ENCODE results near the gene TMEM42. TPM values are rescaled to one million over a fixed set of nuclear protein-coding genes. Genes with fewer than 3 reads are reported as not detected.

TMEM42 gene
- total and polyA plus RNA-seq, 4 donors: 7.9 to 19.1 (median 12.4) TPM

DNA sequence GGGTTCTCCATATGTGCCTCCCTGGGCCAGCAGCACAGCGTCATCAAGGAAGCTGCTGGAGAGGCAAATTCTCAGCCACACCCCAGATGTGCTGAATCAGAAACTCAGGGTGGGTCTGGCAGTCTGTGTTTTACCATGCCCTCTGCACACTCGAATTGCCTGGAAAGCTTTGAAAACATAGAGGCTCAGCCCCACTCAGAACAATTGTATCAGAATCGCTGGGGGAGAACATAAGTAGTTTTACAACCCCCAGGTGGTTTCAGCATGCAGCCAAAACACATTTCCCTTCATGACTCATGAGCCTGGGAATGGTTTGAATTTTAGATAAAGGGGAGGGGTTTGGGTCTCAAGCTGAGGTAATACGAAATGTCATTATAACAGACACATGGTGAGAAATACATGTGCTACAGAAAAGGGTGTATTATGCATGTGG lies 22.3 kb downstream of the TMEM42 start:
- Histone ChIP-seq H3K9me3 (ENCODE audit: control insufficient read depth, low read length) (no peaks in the 10 kb centered on the region), H3K27me3 (ENCODE audit: control insufficient read depth in 1 of 2, insufficient read depth in 2 of 2, low read length in 1 of 2) (no peaks in the 10 kb centered on the region), H3K27ac (ENCODE audit: low read depth in 1 of 2, low read length in 2 of 2) (no peak overlapping the region), H3K4me3 (ENCODE audit: low read length in 2 of 2) (no peak overlapping the region), H3K36me3 (ENCODE audit: control insufficient read depth in 1 of 2, insufficient read depth in 2 of 2, low read length in 1 of 2) (no peaks in the 10 kb centered on the region), H3K4me1 (ENCODE audit: control insufficient read depth in 1 of 2, insufficient read depth in 2 of 2, low read length in 2 of 2) (no peaks in the 10 kb centered on the region)
- DNase-seq (no peak), ATAC-seq (ENCODE audit: low FRiP score) (peak; percentile 30)
- intact Hi-C loops (cut with DNase I): no loop called here
- WGBS, 2 donors: 2 to 7% methylated on average over 4 of the region's 4 CpGs

DNA sequence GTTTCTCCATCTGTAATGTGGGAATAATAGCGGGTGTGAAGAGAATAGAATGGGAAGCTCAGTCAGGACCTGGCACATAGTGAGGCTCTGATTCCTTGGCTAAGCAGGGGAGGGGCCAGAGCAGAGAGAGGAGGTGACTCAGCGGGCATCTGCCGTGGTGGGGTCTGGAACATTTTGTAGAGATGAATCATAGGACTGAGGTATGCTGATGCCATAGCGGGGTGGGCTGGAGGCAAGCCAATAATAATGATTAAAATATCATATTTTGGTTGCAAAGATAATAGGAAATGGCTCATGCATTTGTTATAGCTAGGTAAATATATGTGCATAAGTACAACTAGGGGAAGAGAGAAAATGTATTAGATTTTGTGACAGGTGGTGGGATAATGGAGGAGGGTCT lies 23.9 kb downstream of the TMEM42 start:
- Histone ChIP-seq H3K27me3 (ENCODE audit: control insufficient read depth in 1 of 2, insufficient read depth in 2 of 2, low read length in 1 of 2) (no peaks in the 10 kb centered on the region), H3K36me3 (ENCODE audit: control insufficient read depth in 1 of 2, insufficient read depth in 2 of 2, low read length in 1 of 2) (no peaks in the 10 kb centered on the region), H3K4me3 (ENCODE audit: low read length in 2 of 2) (no peak overlapping the region), H3K9me3 (ENCODE audit: control insufficient read depth, low read length) (no peaks in the 10 kb centered on the region), H3K4me1 (ENCODE audit: control insufficient read depth in 1 of 2, insufficient read depth in 2 of 2, low read length in 2 of 2) (no peaks in the 10 kb centered on the region), H3K27ac (ENCODE audit: low read depth in 1 of 2, low read length in 2 of 2) (no peak overlapping the region)
- intact Hi-C loops (cut with DNase I): no loop called here
- DNase-seq (peak; percentile 78 to 85), ATAC-seq (ENCODE audit: low FRiP score) (no peak)
- 14 to 22% methylated on average over 4 of the region's 4 CpGs for WGBS, 2 donors

DNA sequence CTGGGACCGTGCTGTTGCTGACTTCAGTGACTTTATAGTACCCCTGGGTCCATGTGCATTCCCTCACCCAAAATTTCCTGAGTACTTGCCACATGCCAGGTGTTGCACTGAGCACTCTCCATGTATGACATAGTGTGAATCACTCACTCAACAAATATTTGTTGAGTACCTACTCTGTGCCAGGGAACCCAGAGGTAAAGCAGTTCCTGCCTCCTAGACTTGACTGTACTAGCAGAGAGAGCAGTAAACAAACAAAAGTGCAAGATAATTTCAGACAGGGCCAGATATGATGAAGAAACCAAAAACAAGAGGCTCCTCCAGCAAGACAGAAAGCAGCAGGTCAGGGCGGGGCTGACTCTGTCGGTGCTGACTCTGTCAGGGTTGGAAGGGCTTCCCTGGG lies 24.8 kb downstream of the TMEM42 start:
- H3K27ac ChIP-seq (ENCODE audit: low read depth in 1 of 2, low read length in 2 of 2): no peak overlapping the region
- H3K4me3 ChIP-seq (ENCODE audit: low read length in 2 of 2): no peak overlapping the region
- intact Hi-C loops (cut with DNase I): no loop called here
- ATAC-seq (ENCODE audit: low FRiP score) (no peak), DNase-seq (no peak)
- H3K27me3 ChIP-seq (ENCODE audit: control insufficient read depth in 1 of 2, insufficient read depth in 2 of 2, low read length in 1 of 2): no peaks in the 10 kb centered on the region
- no peaks in the 10 kb centered on the region for H3K4me1 ChIP-seq (ENCODE audit: control insufficient read depth in 1 of 2, insufficient read depth in 2 of 2, low read length in 2 of 2)
- H3K9me3 ChIP-seq (ENCODE audit: control insufficient read depth, low read length): no peaks in the 10 kb centered on the region
- WGBS, 2 donors: 74 to 79% methylated on average over 3 of the region's 3 CpGs
- H3K36me3 ChIP-seq (ENCODE audit: control insufficient read depth in 1 of 2, insufficient read depth in 2 of 2, low read length in 1 of 2): no peaks in the 10 kb centered on the region

DNA sequence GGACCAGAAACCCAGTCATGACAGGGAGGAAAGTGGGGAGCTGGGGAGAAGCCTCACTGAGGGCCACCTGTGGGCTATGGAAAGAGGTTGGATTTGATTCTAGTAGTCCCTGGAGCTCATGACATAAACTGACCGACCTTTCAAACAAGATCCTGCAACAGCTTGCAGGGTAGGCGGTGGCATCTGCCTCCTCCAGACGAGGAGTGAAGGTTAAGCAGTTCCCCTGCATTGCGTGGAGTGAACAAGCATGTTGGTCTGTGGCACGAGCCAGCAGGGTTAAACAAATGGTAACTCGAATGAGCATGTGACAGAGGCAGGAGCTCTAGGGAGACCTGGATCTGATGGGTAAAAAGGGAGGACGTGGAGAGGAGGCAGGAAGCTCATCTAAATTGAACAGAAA lies 25.4 kb downstream of the TMEM42 start:
- ATAC-seq (ENCODE audit: low FRiP score) (no peak), DNase-seq (no peak)
- 84 to 87% methylated on average over 7 of the region's 7 CpGs for WGBS, 2 donors
- H3K4me1 ChIP-seq (ENCODE audit: control insufficient read depth in 1 of 2, insufficient read depth in 2 of 2, low read length in 2 of 2): no peaks in the 10 kb centered on the region
- no peak overlapping the region for H3K27ac ChIP-seq (ENCODE audit: low read depth in 1 of 2, low read length in 2 of 2)
- H3K4me3 ChIP-seq (ENCODE audit: low read length in 2 of 2): no peak overlapping the region
- H3K9me3 ChIP-seq (ENCODE audit: control insufficient read depth, low read length): no peaks in the 10 kb centered on the region
- intact Hi-C loops (cut with DNase I): no loop called here
- H3K27me3 ChIP-seq (ENCODE audit: control insufficient read depth in 1 of 2, insufficient read depth in 2 of 2, low read length in 1 of 2): no peaks in the 10 kb centered on the region
- H3K36me3 ChIP-seq (ENCODE audit: control insufficient read depth in 1 of 2, insufficient read depth in 2 of 2, low read length in 1 of 2): no peaks in the 10 kb centered on the region

DNA sequence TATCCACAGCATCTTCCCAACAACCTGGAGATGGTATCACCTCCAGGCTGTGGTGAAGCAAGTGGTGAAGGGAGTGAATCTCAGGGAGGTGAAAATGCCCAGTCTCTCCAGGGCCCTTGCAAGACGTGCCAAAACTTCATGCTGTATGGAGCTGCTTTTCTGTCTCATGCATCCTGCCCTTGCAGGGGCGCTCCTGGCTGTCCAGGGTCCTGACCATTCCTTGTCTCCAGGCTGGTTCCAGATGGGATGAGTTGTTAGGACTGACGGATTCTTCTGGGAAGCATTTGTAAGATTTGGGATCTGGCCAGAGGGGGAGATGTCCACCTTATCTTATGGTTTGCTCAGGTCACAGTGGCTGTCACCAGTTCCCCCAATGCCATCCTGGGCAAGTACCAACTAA lies 28.5 kb downstream of the TMEM42 start:
- H3K4me3 ChIP-seq (ENCODE audit: low read length in 2 of 2): no peak overlapping the region
- DNase-seq: no peak
- no peaks in the 10 kb centered on the region for H3K36me3 ChIP-seq (ENCODE audit: control insufficient read depth in 1 of 2, insufficient read depth in 2 of 2, low read length in 1 of 2)
- intact Hi-C loops (cut with DNase I): no loop called here
- no peak overlapping the region for H3K27ac ChIP-seq (ENCODE audit: low read depth in 1 of 2, low read length in 2 of 2)
- no peaks in the 10 kb centered on the region for H3K4me1 ChIP-seq (ENCODE audit: control insufficient read depth in 1 of 2, insufficient read depth in 2 of 2, low read length in 2 of 2)
- H3K27me3 ChIP-seq (ENCODE audit: control insufficient read depth in 1 of 2, insufficient read depth in 2 of 2, low read length in 1 of 2): no peaks in the 10 kb centered on the region
- 55 to 58% methylated on average over 3 of the region's 3 CpGs for WGBS, 2 donors
- no peak for ATAC-seq (ENCODE audit: low FRiP score)
- no peaks in the 10 kb centered on the region for H3K9me3 ChIP-seq (ENCODE audit: control insufficient read depth, low read length)

DNA sequence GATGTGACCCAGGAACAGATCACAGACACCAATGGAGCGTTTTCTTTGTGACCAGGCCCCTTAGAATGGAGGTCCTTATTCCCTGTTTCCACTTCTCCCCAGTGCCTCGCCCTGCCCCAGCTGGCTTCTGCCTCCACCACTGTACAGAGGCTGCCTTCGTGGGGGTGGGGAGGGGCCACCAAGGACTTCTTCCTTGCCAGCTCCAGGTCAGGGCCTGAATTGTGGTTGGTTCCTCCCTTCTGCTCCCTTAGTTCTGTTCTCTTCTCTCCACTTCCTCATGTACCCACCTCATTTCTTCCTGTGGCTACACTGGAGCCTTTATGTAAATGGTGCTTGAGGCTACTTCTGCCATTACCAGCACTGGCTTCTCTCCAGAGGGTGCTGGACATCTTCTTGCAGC lies 29.1 kb downstream of the TMEM42 start:
- intact Hi-C loops (cut with DNase I): no loop called here
- no peaks in the 10 kb centered on the region for H3K9me3 ChIP-seq (ENCODE audit: control insufficient read depth, low read length)
- H3K27me3 ChIP-seq (ENCODE audit: control insufficient read depth in 1 of 2, insufficient read depth in 2 of 2, low read length in 1 of 2): no peaks in the 10 kb centered on the region
- no peak overlapping the region for H3K4me3 ChIP-seq (ENCODE audit: low read length in 2 of 2)
- no peaks in the 10 kb centered on the region for H3K4me1 ChIP-seq (ENCODE audit: control insufficient read depth in 1 of 2, insufficient read depth in 2 of 2, low read length in 2 of 2)
- 78 to 80% methylated on average over 3 of the region's 3 CpGs for WGBS, 2 donors
- H3K36me3 ChIP-seq (ENCODE audit: control insufficient read depth in 1 of 2, insufficient read depth in 2 of 2, low read length in 1 of 2): no peaks in the 10 kb centered on the region
- no peak for DNase-seq
- ATAC-seq (ENCODE audit: low FRiP score): no peak
- no peak overlapping the region for H3K27ac ChIP-seq (ENCODE audit: low read depth in 1 of 2, low read length in 2 of 2)

DNA sequence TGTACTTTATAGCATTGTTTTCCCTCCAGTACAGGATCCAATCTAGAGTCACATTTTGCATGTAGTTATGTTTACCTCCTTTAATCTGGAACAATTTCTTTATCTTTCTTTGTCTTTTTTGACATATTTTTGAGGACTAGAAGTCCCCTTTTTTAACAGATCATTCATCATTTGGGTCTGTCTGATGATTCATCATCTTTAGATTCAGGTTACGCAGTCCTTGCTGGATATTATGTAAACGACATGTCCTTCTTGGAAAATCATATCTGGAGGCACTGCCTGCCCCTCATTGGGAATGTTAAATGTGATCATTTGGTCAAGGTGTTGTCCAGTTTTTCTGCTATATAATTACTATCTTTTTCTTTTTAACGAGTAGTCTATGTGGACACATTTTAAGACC lies 31.0 kb downstream of the TMEM42 start:
- Histone ChIP-seq H3K4me3 (ENCODE audit: low read length in 2 of 2) (no peak overlapping the region), H3K27ac (ENCODE audit: low read depth in 1 of 2, low read length in 2 of 2) (no peak overlapping the region), H3K36me3 (ENCODE audit: control insufficient read depth in 1 of 2, insufficient read depth in 2 of 2, low read length in 1 of 2) (no peaks in the 10 kb centered on the region), H3K9me3 (ENCODE audit: control insufficient read depth, low read length) (no peaks in the 10 kb centered on the region), H3K4me1 (ENCODE audit: control insufficient read depth in 1 of 2, insufficient read depth in 2 of 2, low read length in 2 of 2) (no peaks in the 10 kb centered on the region), H3K27me3 (ENCODE audit: control insufficient read depth in 1 of 2, insufficient read depth in 2 of 2, low read length in 1 of 2) (no peaks in the 10 kb centered on the region)
- intact Hi-C loops (cut with DNase I): no loop called here
- ATAC-seq (ENCODE audit: low FRiP score) (no peak), DNase-seq (no peak)
- WGBS, 2 donors: 70 to 89% methylated on average over 3 of the region's 3 CpGs

DNA sequence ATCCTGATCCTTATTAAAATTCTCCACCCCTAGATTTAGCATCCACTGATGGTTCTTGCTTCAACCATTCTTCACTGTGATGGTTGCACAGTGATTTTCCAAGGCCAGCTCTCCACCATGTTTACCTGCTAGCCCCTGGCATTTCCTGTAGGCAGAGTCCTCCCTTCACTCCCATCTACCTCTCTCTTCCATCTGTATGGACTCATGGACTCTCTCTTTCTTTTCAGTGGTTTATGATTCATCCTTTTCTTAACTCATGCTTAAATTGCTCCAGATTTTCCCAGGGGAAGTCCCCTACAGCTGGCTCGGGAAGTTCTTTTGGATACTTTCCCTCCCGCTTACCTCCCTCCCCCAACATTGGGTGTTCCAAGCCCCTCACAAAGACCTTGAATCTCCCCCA lies 31.4 kb downstream of the TMEM42 start:
- intact Hi-C loops (cut with DNase I): no loop called here
- no peaks in the 10 kb centered on the region for H3K9me3 ChIP-seq (ENCODE audit: control insufficient read depth, low read length)
- H3K27ac ChIP-seq (ENCODE audit: low read depth in 1 of 2, low read length in 2 of 2): no peak overlapping the region
- DNase-seq: no peak
- WGBS, 2 donors: 39 to 43% methylated on average over 2 of the region's 2 CpGs
- H3K36me3 ChIP-seq (ENCODE audit: control insufficient read depth in 1 of 2, insufficient read depth in 2 of 2, low read length in 1 of 2): no peaks in the 10 kb centered on the region
- no peak for ATAC-seq (ENCODE audit: low FRiP score)
- no peaks in the 10 kb centered on the region for H3K27me3 ChIP-seq (ENCODE audit: control insufficient read depth in 1 of 2, insufficient read depth in 2 of 2, low read length in 1 of 2)
- no peak overlapping the region for H3K4me3 ChIP-seq (ENCODE audit: low read length in 2 of 2)
- no peaks in the 10 kb centered on the region for H3K4me1 ChIP-seq (ENCODE audit: control insufficient read depth in 1 of 2, insufficient read depth in 2 of 2, low read length in 2 of 2)

DNA sequence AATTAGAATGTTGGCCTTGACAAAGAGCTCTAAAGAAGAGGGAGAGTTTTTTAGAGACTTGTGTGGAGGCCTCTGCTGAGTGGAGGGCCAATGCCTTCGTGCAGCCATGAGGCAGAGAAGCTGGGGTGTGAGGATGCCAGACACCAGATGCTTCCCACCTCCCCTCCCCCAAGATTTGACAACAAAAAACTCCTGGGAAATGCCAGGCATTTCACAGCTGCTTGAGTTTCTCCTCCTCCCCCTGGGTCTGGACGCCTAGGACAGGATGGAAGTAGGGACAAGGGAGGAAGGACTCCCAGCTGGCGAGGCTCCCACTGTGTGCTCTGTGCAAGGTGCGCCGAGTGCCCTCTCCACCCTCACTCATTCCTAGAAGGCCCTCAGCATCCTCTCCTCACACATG lies 32.8 kb downstream of the TMEM42 start:
- Histone ChIP-seq H3K4me1 (ENCODE audit: control insufficient read depth in 1 of 2, insufficient read depth in 2 of 2, low read length in 2 of 2) (no peaks in the 10 kb centered on the region), H3K9me3 (ENCODE audit: control insufficient read depth, low read length) (no peaks in the 10 kb centered on the region), H3K27me3 (ENCODE audit: control insufficient read depth in 1 of 2, insufficient read depth in 2 of 2, low read length in 1 of 2) (no peaks in the 10 kb centered on the region), H3K4me3 (ENCODE audit: low read length in 2 of 2) (no peak overlapping the region), H3K27ac (ENCODE audit: low read depth in 1 of 2, low read length in 2 of 2) (no peak overlapping the region), H3K36me3 (ENCODE audit: control insufficient read depth in 1 of 2, insufficient read depth in 2 of 2, low read length in 1 of 2) (no peaks in the 10 kb centered on the region)
- WGBS, 2 donors: 53 to 55% methylated on average over 5 of the region's 5 CpGs
- intact Hi-C loops (cut with DNase I): no loop called here
- no peak for DNase-seq
- no peak for ATAC-seq (ENCODE audit: low FRiP score)

Measured in aorta (tissue), 5 donors.